ENCODE results near the gene TBC1D17.
A peak's percentile ranks its signal among the peaks of the same experiment; 100 is the strongest.

Gene TBC1D17

GRCh38 chr19:49877020-49877878 lies at the start of gene TBC1D17, which contains the start of gene AKT1S1:
TBC1D17 (plus strand) TSS chr19:49877702; CDS start chr19:49877724, 22 bp downstream.
AKT1S1 (minus strand) TSS chr19:49877355; CDS start chr19:49873295, 4,060 bp downstream.
- peak; percentile 99 for DNase-seq

GRCh38 chr19:49829200-49829599 lies 48.3 kb upstream of the TBC1D17 start:
- DNase-seq, result no peak

GRCh38 chr19:49829721-49830120 lies 47.8 kb upstream of the TBC1D17 start:
- DNase-seq, result no peak

GRCh38 chr19:49830766-49831165 lies 46.7 kb upstream of the TBC1D17 start:
- no peak for DNase-seq

- DNase-seq, result no peak
Measured at GRCh38 chr19:49831592-49831991, 45.9 kb upstream of the TBC1D17 start.

GRCh38 chr19:49832556-49832955 lies 44.9 kb upstream of the TBC1D17 start:
- DNase-seq, result no peak

GRCh38 chr19:49833599-49833998 lies 43.9 kb upstream of the TBC1D17 start:
- no peak for DNase-seq

- no peak for DNase-seq
Measured at GRCh38 chr19:49835562-49835961, 41.9 kb upstream of the TBC1D17 start.

GRCh38 chr19:49836176-49837008 lies 41.1 kb upstream of the TBC1D17 start:
- DNase-seq, result no peak

- DNase-seq, result no peak
Measured at GRCh38 chr19:49837009-49837310, 40.5 kb upstream of the TBC1D17 start.

- no peak for DNase-seq
Measured at GRCh38 chr19:49837425-49837824, 40.1 kb upstream of the TBC1D17 start.

- no peak for DNase-seq
Measured at GRCh38 chr19:49838885-49839588, 38.5 kb upstream of the TBC1D17 start.

GRCh38 chr19:49839713-49840112 lies 37.8 kb upstream of the TBC1D17 start:
- DNase-seq, result no peak

GRCh38 chr19:49840321-49840720 lies 37.2 kb upstream of the TBC1D17 start:
- no peak for DNase-seq

- no peak for DNase-seq
Measured at GRCh38 chr19:49840736-49841249, 36.7 kb upstream of the TBC1D17 start.

- DNase-seq, result no peak
Measured at GRCh38 chr19:49843265-49843664, 34.2 kb upstream of the TBC1D17 start.

- no peak for DNase-seq
Measured at GRCh38 chr19:49844138-49845095, 33.1 kb upstream of the TBC1D17 start.

GRCh38 chr19:49845414-49845813 lies 32.1 kb upstream of the TBC1D17 start:
- no peak for DNase-seq

GRCh38 chr19:49846408-49846807 lies 31.1 kb upstream of the TBC1D17 start:
- DNase-seq, result no peak

- no peak for DNase-seq
Measured at GRCh38 chr19:49847731-49848696, 29.5 kb upstream of the TBC1D17 start.

GRCh38 chr19:49848938-49849337 lies 28.6 kb upstream of the TBC1D17 start:
- DNase-seq, result no peak
